Measurements from ENCODE around the gene MFSD6. TPM values are rescaled to one million over a fixed set of nuclear protein-coding genes. Genes with fewer than 3 reads are reported as not detected.

The MFSD6 gene
- total and polyA plus RNA-seq, 2 of the 8 experiments (the other 6 are each of a cell fraction or from before 2014, with no cell fraction given), result 1.8 to 5.1 TPM

- Histone ChIP-seq H4K20me1 (replicated peaks in 1 of 2; ENCODE audit: control insufficient read depth in 1 of 2, insufficient read depth in 2 of 2, low read length in 2 of 2) (no peaks in the 10 kb centered on the region), H2BK120ac (replicated peaks; ENCODE audit: low read depth, low read length) (no peak overlapping the region), H3K14ac (ENCODE audit: insufficient read length) (no peak overlapping the region), H4K8ac (ENCODE audit: extremely low read depth, insufficient read depth, low read length) (no peak overlapping the region), H3K79me1 (ENCODE audit: low read depth, low read length) (no peaks in the 10 kb centered on the region), H2BK12ac (ENCODE audit: low read depth, low read length) (no peak overlapping the region), H2BK15ac (ENCODE audit: low read length) (no peak overlapping the region), H3K27me3 (replicated peaks in 1 of 4; ENCODE audit: control insufficient read depth in 3 of 4, extremely low read depth in 1 of 4, insufficient read depth in 3 of 4, low read length in 3 of 4) (no peaks in the 10 kb centered on the region), H2BK20ac (ENCODE audit: low read length) (no peak overlapping the region), H3K4me2 (ENCODE audit: insufficient read depth in 1 of 2, low read depth in 2 of 2, low read length in 2 of 2) (no peak overlapping the region), H3K9me3 (ENCODE audit: insufficient read depth in 2 of 2, low read depth in 1 of 2, low read length in 1 of 2) (peaks cover 0 to 5% of the 10 kb centered on the region in 2 experiments; a peak in 3 of 4 replicates), H2AK5ac (ENCODE audit: low read depth, low read length) (no peak overlapping the region), H3K56ac (replicated peaks; ENCODE audit: insufficient read length, low read depth, low read length) (no peak overlapping the region), H3K23ac (ENCODE audit: insufficient read length) (no peak overlapping the region), H4K5ac (ENCODE audit: insufficient read length, low read depth, low read length) (no peak overlapping the region), H3K36me3 (ENCODE audit: control insufficient read depth in 2 of 4, insufficient read depth in 4 of 4, low read length in 3 of 4) (0 out of 8 replicates have a peak, but pooled peaks cover 0 to 3% (median 0%) of the 10 kb centered on the region in 4 experiments), H4K91ac (replicated peaks; ENCODE audit: insufficient read length, low read length) (no peak overlapping the region), H3K4ac (replicated peaks; ENCODE audit: insufficient read length, low read depth, low read length) (no peak overlapping the region), H2BK5ac (ENCODE audit: low read depth, low read length) (no peak overlapping the region), H3K18ac (ENCODE audit: extremely low read depth, low read length) (no peak overlapping the region), H3K79me2 (ENCODE audit: control insufficient read depth in 1 of 2, insufficient read depth in 2 of 2, low read length in 2 of 2) (no peaks in the 10 kb centered on the region), H2AFZ (ENCODE audit: low read length) (no peak overlapping the region), H3K4me3 (ENCODE audit: extremely low read depth in 1 of 4, insufficient read depth in 2 of 4, low read depth in 3 of 4, low read length in 4 of 4) (no peak overlapping the region), H3K4me1 (replicated peaks in 1 of 4; ENCODE audit: control insufficient read depth in 3 of 4, insufficient read depth in 4 of 4, low read length in 3 of 4) (0 out of 7 replicates have a peak, but pooled peaks cover 0 to 5% (median 0%) of the 10 kb centered on the region in 4 experiments), H3K23me2 (ENCODE audit: low read depth, low read length) (no peaks in the 10 kb centered on the region), H3K9ac (replicated peaks in 1 of 4; ENCODE audit: extremely low read depth in 1 of 4, low read depth in 3 of 4, low read length in 3 of 4) (no peak overlapping the region), H3K27ac (ENCODE audit: low read depth, low read length) (no peak overlapping the region)
- ChIA-PET POLR2A (ENCODE audit: partially characterized antibody) (interaction anchor here (0.6 to 1.2 kb wide), 2 partner anchors 11 to 410 kb away, joined by 3 read pairs; no protein-coding TSS in a partner anchor), CTCF (ENCODE audit: partially characterized antibody) (interaction anchor here (1.4 kb wide), 1 partner anchor 316 kb away, joined by 5 read pairs; no protein-coding TSS in a partner anchor)
- DNase-seq (ENCODE audit: low read depth in 1 of 2, low spot score in 2 of 2) (no peak), FAIRE-seq (no peak)
- 92% methylated on average over 5 of the region's 5 CpGs; no CpG with 5 or more reads in 1 of the 2 experiments for whole genome bisulfite sequencing, 2 experiments (ENCODE audit: extremely low coverage in 1 of 2, insufficient coverage in 1 of 2, insufficient read length in 1 of 2, insufficient replicate concordance in 2 of 2, low coverage in 1 of 2, low lambda C conversion rate in 2 of 2, missing lambda C conversion rate in 1 of 2)
- no peak for TF ChIP-seq RNF2 (IDR thresholded peaks at IDR 0.05; ENCODE audit: borderline replicate concordance, low read depth, low read length, missing control alignments, poor library complexity, severe bottlenecking)
- TF ChIP-seq EZH2 (IDR thresholded peaks at IDR 0.05; ENCODE audit: low read depth, low read length, severe bottlenecking), result no peak
- no peak for TF ChIP-seq SRF (IDR thresholded peaks at IDR 0.05; ENCODE audit: low read depth, low read length)
- TF ChIP-seq TAF1 (IDR thresholded peaks at IDR 0.05; ENCODE audit: low read depth, low read length), result no peak
- TF ChIP-seq NANOG (IDR thresholded peaks at IDR 0.05; ENCODE audit: insufficient read depth, low read depth, low read length, poor library complexity, severe bottlenecking), result no peak
- no peak for TF ChIP-seq HDAC6 (IDR thresholded peaks at IDR 0.05; ENCODE audit: low read depth, low read length)
- TF ChIP-seq, protein P1, sequence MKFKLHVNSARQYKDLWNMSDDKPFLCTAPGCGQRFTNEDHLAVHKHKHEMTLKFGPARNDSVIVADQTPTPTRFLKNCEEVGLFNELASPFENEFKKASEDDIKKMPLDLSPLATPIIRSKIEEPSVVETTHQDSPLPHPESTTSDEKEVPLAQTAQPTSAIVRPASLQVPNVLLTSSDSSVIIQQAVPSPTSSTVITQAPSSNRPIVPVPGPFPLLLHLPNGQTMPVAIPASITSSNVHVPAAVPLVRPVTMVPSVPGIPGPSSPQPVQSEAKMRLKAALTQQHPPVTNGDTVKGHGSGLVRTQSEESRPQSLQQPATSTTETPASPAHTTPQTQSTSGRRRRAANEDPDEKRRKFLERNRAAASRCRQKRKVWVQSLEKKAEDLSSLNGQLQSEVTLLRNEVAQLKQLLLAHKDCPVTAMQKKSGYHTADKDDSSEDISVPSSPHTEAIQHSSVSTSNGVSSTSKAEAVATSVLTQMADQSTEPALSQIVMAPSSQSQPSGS (IDR thresholded peaks at IDR 0.05; ENCODE audit: low read length), result no peak
- TF ChIP-seq TCF12 (IDR thresholded peaks at IDR 0.05; ENCODE audit: low read depth, low read length), result no peak
- TF ChIP-seq YY1 (IDR thresholded peaks at IDR 0.05; ENCODE audit: low read depth, low read length), result no peak
- no peak for TF ChIP-seq JUND (IDR thresholded peaks at IDR 0.05; ENCODE audit: low read length)
- TF ChIP-seq ZNF274 (IDR thresholded peaks at IDR 0.05; ENCODE audit: borderline replicate concordance, extremely low read depth, low read length), result no peak
Observed at GRCh38 chr2:190466819-190467446, 58.8 kb downstream of the MFSD6 start.
